NCI-H2171 (cell line): ENCODE results near the gene TSNAXIP1.

Experiments
- DNase-seq: peaks from one replicate; lab custom pipeline; 2025; lab: John Stamatoyannopoulos, UW

Gene TSNAXIP1, protein sequence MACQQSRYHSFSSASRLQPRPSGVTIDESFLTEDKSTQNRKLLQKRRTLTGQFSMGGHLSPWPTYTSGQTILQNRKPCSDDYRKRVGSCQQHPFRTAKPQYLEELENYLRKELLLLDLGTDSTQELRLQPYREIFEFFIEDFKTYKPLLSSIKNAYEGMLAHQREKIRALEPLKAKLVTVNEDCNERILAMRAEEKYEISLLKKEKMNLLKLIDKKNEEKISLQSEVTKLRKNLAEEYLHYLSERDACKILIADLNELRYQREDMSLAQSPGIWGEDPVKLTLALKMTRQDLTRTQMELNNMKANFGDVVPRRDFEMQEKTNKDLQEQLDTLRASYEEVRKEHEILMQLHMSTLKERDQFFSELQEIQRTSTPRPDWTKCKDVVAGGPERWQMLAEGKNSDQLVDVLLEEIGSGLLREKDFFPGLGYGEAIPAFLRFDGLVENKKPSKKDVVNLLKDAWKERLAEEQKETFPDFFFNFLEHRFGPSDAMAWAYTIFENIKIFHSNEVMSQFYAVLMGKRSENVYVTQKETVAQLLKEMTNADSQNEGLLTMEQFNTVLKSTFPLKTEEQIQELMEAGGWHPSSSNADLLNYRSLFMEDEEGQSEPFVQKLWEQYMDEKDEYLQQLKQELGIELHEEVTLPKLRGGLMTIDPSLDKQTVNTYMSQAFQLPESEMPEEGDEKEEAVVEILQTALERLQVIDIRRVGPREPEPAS

DNA sequence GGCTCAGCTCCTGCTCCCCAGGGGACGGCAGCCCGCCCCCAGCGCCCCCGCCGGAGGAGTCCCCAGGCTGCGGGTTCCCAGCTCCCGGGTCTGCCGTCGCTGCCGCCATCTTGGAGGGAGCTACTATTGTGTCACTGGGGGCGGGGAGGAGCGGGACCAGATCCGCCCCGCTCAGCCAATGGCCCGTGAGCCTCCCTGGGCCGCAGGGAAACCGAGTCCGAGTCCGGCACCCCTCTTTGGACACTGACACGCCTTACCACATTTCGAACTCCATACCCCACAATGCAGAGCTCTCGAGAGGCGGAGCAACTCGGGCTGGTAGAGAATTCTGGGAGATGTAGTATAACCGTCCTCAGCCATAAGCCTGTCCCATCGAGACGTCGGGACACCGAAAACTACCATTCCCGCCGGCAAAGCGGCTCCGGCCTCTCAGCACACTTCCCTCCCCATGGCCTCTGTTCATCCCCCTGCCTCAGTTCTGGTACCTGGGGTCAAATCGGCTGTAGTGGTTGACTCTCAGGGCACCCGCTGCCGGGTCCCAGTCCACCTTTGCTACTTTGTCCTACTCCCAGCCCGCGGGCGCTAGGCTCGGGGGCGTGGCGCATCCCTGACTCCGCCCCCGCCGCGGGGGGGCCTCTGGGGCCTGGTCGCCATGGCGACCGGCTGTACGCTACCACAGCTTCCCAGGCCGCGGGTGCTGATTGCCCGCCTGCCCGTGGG is at the start of gene TSNAXIP1, which contains the start of gene RANBP10:
TSNAXIP1 (plus strand) TSS at position 462 of the 720 bp plus-strand sequence. CDS start 261 bp downstream, outside the sequence.
RANBP10 (minus strand) TSS at position 133 of the 720 bp plus-strand sequence; CDS start at position 109, 24 bp downstream.
- DNase-seq = peak; percentile 98

DNA sequence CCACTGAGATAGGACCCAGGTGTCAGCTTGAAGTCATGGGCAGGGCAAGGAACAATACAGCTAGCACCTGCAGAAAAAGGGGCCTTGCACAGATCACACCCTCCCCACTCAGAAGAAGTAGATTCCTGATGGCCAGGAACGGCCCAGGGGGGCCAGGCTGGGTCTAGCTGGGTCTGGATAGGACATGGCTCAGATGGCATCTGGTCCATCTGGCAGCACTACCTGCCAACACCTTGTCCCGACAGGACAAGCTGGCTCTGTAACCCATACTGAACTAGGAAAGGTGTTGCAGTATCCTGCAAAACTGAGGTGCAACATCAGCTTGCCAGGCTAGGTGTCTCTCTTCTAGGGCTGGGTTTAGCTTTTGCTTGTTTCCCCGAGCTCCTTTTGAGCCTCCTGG is 48.7 kb upstream of the TSNAXIP1 start:
- no peak for DNase-seq

DNA sequence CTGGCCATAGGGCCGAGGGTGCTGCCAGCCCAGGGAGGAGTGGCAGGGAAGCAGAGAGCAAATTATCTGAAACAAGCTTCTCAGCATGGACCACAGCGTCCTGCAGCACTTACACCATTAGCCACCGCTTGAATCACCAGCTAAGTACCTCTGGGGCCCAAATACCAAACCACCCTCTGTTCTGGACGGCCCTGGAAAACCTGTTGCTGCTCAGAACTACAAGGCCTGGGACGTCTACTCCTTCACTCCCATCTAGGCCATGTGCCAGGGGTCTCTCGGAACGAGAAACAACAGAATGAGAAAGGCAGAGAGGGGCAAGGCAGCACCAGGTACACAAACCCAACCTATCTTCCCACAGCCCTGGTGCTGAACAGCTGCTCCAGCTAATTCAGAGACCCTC is 47.7 kb upstream of the TSNAXIP1 start:
- DNase-seq = no peak

DNA sequence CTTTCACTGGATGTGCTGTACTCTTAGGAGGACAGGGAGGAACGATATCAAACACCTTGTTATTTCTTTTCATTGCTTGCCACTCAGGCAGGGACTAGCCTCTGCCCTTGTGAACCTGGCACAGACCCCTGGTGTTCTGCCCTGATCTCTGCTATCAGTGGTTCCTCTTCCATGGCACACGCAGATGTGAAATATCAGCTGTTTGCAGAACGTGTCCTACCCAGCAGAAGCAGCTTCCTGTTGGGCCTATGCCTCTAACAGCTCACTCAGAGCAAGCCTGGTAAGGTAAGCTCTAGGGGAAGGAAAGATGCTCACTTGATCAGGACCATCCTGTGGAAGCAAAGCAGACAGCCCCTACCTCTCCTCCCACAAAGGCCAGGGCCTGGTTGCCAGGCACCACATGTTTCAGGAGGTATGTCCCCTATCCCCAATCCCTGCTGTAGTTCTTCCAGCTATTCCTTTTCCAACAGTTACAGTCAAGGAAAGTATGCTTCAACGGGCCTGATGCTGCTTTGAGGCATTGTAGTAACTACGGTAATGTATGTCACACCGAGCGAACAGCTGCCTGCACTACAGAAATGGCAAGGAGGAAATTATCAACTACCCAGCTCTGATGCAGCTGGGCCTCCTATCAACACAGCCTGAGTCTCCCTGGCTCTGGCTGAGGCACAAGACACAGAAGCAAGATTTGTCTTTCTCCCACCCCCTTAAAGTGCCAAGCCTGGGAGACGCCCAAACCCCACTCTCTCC is 46.3 kb upstream of the TSNAXIP1 start:
- DNase-seq = no peak

DNA sequence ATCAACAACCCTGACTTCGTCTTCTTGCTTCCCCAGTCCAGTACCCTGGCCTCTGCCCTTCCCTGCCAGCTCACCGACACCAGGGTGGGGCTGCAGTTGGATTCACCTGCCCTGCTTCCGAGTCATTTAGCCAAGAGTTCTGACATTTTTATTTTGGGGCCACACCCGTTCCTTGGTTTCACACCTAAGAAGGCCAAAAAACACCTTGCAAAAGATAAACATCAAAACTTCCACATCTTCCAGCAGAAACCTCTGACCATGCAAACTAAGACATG is 45.8 kb upstream of the TSNAXIP1 start:
- no peak for DNase-seq

DNA sequence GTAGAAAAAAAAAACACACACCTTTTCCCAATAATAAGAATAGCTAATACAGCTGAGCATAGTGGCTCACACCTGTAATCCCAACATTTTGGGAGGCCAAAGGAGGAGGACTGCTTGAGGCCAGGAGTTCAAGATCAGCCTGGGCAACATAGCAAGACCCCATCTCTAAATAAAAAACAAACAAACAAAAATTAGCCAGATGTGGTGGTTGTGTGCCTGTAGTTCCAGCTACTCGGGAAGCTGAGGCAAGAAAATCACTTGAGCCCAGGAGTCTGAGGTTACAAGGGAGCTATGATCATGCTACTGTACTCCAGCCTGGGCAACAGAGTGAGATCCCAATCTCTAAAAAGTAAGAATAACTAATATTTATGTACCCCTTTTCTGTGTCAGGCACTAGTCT is 44.8 kb upstream of the TSNAXIP1 start:
- DNase-seq = no peak

DNA sequence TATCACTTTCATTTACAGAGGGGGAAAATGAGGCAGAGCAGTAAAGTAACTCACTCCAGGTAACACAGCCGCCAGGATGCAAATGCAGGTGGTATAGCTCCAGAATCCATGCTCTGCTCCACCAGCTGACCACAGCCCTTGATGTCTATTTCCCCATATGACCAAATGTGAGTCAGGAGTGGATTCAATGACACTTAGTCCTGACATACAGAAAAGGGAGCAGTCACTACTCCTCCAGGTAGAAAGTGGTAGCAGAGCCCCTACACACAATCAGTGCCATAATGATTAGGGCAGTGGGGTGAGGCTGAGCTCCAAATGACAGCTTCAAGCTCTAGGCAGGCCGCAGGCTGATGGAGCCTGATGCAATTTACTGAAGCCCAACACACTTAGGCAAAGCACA is 44.3 kb upstream of the TSNAXIP1 start:
- DNase-seq = no peak

DNA sequence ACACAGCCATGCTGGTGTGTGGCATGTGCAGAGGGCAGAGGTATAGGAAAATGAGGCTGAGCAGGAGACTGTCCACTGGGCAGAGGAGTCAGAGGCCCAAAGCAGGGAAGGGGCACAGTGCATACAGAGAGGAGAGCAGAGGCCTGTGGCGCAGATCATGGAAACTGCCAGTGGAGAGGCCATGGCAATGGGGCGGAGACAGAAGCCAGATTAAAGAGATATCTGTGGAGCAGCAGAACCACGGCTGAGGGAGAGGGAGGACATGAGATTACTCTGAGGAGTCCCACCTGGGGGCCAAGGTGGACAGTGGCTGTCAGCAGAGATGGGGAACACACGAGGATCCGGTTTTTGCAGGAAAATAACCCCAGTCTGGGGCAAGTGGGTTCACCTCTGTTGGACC is 43.6 kb upstream of the TSNAXIP1 start:
- no peak for DNase-seq

DNA sequence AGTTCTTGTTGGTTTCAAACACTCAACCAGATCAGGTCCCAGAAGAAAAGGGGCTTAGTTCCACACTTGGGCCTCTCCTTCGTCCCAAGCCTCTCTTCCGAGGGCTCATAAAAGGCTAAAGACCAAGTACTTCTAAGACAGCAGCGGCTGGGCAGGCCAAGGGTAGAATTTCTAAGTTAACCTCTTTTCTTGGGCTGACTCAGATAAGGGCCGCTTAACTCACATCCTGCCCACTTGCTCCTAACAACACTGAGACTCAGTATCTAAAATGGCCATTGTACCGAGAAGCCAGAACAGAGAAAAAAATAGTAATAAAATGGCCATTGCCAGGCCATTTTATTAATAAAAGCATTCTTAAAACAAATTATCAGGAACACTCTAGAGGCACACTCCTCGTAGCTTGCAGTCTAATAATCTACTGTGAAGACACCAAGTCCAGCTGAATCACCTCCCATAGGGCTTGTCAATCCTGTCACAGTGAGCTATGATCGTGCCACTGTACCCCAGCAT is 42.5 kb upstream of the TSNAXIP1 start:
- no peak for DNase-seq

DNA sequence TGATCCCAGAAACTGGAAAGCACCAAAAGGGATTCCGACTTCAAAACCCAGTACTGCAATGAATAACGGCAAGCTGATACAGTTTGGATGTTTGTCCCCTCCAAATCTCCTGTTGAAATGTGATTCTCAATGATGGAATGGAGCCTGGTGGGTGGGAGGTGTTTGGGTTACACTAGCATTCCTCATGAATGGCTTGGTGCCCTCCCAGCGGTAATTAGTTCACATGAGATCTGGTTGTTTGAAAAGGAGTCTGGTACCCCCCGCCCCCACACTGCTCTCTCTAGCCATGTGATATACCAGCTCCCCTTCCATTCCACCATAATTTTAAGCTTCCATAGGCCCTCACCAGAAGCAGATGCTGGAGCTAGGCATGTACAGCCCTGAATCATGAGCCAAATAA is 40.4 kb upstream of the TSNAXIP1 start:
- DNase-seq = no peak

DNA sequence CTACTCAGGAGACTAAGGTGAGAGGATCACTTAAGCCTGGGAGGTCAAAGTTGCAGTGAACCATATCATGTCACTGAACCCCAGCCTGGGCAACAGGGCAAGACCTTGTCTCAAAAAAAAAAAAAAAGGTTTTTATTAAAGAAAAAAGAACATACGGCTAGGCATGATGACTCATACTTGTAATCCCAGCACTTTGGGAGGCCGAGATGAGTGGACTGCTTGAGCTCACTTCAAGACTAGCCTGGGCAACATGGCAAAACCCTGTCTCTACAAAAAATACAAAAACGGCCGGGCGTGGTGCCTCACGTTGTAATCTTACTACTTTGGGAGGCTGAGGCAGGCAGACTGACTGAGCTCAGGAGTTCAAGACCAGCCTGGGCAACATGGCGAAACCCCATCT is 38.7 kb upstream of the TSNAXIP1 start:
- DNase-seq = no peak

DNA sequence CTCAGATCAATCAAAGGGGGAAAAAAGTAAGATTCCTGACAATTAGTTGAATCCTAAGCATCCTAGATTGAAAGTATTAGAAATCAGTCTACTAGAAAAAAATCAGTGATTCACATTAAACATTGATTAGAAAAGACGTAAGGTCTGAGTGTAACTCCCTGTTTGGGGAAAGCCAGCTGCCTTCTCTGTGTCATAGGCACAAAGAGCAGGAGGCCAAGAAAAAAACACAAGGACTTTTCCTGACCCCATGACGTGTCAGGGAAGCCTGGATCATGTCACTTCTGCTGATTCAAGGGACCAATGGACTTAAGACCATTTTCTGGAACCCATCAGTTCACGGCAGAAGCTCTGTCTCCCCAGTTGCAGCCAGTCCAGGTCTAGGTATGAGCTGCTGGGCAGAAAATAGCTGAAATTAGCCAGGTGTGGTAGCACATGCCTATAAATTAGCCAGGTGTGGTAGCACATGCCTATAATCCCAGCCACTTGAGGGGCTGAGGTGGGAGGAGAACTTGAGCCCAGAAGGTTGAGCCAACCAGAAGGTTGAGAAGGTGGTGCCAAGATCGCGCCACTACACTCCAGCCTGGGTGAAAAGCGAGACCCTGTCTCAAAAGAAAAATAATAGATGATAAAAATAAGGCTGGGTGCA is 36.2 kb upstream of the TSNAXIP1 start:
- DNase-seq = no peak

DNA sequence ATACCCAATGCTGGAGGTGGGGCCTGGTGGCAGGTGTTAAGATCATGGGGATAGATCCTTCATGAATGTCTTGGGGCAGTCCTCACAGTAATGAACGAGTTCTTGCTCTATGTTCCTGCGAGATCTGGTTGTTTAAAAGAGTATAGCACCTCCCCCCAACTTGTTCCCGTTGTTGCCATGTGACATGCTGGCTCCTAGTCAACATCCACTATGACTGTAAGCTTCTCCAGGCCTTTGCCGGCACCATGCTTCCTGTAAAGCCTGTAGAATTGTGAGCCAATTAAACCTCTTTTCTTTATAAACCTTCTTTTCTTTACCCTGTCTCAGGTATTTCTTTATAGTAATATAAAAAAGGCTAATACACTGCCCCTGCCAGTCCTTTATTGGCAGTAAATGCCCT is 33.6 kb upstream of the TSNAXIP1 start:
- no peak for DNase-seq

DNA sequence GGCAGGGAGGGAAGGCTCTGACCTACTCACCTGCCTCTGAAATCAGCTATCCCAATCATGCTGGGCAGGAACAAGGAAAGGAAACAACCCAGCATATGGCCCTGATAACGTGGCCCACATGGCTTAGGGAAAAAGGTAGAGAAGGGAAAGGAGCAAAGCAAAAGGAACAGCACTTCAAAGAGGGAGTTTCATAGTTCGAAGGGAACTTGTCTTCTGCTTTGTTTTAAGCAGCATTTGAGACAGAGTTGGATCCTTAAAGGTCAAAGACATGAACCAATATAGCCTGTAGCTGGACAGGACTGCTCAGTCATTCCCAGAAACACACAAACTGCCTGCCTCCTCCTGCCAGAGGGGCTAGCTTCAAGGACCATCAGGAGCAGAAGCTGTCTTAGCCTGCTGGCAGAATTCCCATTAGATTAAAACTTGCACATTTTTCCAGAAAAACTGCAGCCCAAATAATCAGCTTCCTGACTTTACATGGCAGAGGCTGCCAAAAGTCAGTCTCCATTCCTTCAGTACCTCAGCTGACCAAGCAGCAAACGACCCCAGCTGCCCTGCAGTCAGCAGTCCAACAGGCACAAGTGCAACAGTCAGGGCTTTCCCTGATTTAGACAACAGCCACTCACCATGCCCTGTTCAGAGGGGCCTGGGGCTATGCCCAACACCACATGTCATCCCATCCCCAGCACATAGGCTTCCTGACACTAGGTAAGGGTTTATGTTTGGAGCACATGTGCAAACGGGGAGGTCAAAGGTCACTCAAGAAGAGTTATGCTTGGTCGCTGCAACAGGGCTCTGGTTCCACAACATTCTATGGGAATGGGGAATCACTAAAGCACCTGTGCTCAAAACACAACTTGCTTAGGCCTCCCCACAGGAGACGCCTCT is 32.9 kb upstream of the TSNAXIP1 start:
- DNase-seq = no peak

DNA sequence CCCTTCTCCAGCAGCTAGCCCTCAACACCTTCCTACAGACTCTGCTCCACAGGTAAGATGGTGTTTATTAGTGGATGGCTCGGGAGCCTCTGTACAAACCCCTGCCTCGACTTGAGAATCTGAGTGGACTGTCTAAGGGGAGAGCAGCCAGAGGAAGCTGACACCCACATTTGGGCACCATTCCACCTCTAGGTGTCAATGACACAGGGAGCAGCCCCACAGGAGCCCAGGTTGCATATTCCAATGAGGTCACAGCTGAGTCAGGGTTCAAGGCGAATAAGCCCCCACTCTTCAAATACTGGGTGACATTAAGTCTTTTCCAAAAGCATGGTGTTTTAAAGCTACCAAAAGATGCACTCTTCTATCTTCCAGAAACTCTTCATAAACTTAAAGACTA is 32.2 kb upstream of the TSNAXIP1 start:
- DNase-seq = no peak

DNA sequence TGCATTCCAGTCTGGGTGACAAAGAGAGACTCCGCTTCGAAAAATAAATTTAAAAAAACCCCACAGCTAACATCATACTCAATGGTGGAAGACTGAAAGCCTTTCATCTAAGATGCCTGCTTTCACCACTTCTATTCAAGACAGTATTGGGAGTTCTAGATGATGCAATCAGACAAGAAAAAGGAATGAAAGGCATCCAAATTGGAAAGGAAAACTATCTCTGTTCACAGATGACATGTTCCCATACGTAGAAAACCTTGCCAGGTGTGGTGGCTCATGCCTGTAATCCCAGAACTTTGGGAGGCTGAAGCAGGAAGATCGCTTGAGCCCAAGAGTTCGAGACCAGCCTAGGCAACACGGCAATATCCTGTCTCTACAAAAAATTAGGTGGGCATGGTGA is 31.4 kb upstream of the TSNAXIP1 start:
- DNase-seq = no peak

DNA sequence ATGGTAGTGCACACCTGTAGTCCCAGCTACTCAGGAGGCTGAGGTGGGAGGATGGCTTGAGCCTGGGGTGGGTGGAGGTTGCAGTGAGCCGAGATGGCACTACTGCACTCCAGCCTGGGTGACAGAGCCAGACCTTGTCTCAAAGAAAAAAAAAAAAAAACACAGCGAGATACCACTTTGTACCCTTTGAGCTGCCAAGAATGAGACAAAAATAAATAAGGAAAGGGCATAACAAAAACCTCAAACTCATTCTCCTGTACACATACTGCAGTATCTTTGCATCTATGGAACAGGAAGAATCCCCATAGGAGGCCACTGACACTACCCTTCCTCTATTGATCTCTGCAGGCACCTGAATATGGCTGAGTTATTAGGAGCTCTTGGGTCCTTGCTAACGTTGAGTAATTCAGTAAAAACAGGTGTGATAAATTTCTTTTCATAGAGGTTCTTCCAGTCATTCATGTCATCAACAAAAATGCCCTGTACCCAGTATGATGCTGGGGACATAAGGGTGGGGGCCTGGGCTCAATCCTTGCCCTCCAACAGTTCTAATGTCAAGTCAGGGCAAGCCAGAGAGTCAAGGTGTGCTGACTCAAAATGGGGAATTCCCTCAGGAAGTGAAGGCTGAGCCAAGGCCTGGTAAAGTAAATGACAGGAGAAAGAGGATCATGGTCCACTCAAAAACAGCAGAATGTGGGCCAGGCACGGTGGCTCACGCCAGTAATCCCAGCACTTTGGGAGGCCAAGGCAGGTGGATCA is 27.3 kb upstream of the TSNAXIP1 start:
- no peak for DNase-seq

DNA sequence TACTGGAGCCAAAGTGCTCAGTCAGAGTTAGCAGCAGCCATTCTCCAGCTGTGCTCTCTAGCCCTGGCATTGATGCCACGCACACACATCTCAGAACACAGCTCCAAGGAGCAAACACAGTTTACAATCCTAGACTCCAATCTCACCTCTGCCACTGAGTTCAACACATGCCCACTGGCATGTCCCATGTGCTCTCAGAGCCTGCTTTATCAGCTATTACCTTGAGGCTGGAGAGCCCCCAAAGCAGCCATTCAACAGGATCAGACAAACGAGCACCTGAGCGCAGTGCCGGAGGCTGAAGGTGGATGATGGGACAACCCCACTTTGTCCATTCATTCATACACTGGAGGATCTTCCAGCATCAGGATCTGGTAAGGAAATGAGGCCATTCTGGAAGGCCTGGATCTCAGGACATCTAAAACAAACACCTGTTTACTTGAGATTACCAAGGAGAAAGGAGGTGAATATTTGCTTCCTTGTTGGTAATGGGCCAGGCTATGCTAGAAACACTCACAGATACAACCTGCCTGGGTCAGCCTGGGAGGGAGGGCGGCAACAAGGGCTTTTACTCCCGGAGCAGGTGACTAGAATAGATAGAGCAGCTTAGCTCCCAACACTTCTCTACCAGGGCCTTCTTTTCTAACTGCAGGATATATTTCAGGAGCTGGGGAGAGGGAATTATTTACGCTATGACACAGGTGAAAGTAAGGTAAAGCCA is 25.7 kb upstream of the TSNAXIP1 start:
- no peak for DNase-seq

DNA sequence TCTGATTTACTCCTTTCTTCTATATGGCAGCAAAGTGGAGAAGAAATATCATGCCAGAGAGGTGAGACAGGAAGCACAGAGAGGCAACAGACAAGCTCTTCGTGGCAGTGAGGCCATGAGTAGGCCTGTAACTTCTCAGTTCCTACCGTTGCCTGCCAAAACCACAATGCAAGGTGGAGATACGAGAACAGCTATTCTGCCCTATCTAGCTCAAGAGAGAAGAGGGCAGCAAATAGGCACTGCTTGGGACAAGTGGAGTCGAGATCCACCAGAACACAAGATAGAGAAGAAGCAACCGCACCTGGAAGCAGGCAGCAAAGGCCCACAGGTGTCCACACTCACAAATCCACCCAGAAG is 25.1 kb upstream of the TSNAXIP1 start:
- DNase-seq = no peak
